Measurements from ENCODE around the gene FOXN1. TPM values are rescaled to one million over a fixed set of nuclear protein-coding genes. Genes with fewer than 3 reads are reported as not detected.

The FOXN1 gene
- total RNA-seq, 1 donor from 2014 or later: not detected

- TF ChIP-seq CTCF (IDR thresholded peaks at IDR 0.05; ENCODE audit: insufficient read depth, low read length, severe bottlenecking): no peak
- Histone ChIP-seq H3K36me3 (ENCODE audit: control insufficient read depth, insufficient read depth, low read length) (no peaks in the 10 kb centered on the region), H3K4me3 (ENCODE audit: low read depth, low read length) (no peak overlapping the region), H3K27me3 (ENCODE audit: control insufficient read depth, insufficient read depth, low read length) (no peaks in the 10 kb centered on the region)
- no peak for DNase-seq (ENCODE audit: low read depth)
- FAIRE-seq: no peak
Observed at GRCh38 chr17:28495635-28496034, 10.5 kb upstream of the FOXN1 start.

GRCh38 chr17:28497931-28498330 lies 8.2 kb upstream of the FOXN1 start:
- no peak for TF ChIP-seq CTCF (IDR thresholded peaks at IDR 0.05; ENCODE audit: insufficient read depth, low read length, severe bottlenecking)
- H3K4me3 ChIP-seq (ENCODE audit: low read depth, low read length): no peak overlapping the region
- FAIRE-seq (no peak), DNase-seq (ENCODE audit: low read depth) (peak; percentile 59)
- no peaks in the 10 kb centered on the region for H3K36me3 ChIP-seq (ENCODE audit: control insufficient read depth, insufficient read depth, low read length)
- no peaks in the 10 kb centered on the region for H3K27me3 ChIP-seq (ENCODE audit: control insufficient read depth, insufficient read depth, low read length)

- FAIRE-seq (no peak), DNase-seq (ENCODE audit: low read depth) (no peak)
- no peak for TF ChIP-seq CTCF (IDR thresholded peaks at IDR 0.05; ENCODE audit: insufficient read depth, low read length, severe bottlenecking)
- Histone ChIP-seq H3K27me3 (ENCODE audit: control insufficient read depth, insufficient read depth, low read length) (no peaks in the 10 kb centered on the region), H3K36me3 (ENCODE audit: control insufficient read depth, insufficient read depth, low read length) (no peaks in the 10 kb centered on the region), H3K4me3 (ENCODE audit: low read depth, low read length) (no peak overlapping the region)
Observed at GRCh38 chr17:28498652-28499363, 7.3 kb upstream of the FOXN1 start.

GRCh38 chr17:28499364-28499664 lies 6.8 kb upstream of the FOXN1 start:
- H3K36me3 ChIP-seq (ENCODE audit: control insufficient read depth, insufficient read depth, low read length): no peaks in the 10 kb centered on the region
- no peaks in the 10 kb centered on the region for H3K27me3 ChIP-seq (ENCODE audit: control insufficient read depth, insufficient read depth, low read length)
- FAIRE-seq: no peak
- H3K4me3 ChIP-seq (ENCODE audit: low read depth, low read length): no peak overlapping the region
- DNase-seq (ENCODE audit: low read depth): no peak
- no peak for TF ChIP-seq CTCF (IDR thresholded peaks at IDR 0.05; ENCODE audit: insufficient read depth, low read length, severe bottlenecking)

- TF ChIP-seq CTCF (IDR thresholded peaks at IDR 0.05; ENCODE audit: insufficient read depth, low read length, severe bottlenecking): no peak
- Histone ChIP-seq H3K27me3 (ENCODE audit: control insufficient read depth, insufficient read depth, low read length) (no peaks in the 10 kb centered on the region), H3K4me3 (ENCODE audit: low read depth, low read length) (no peak overlapping the region), H3K36me3 (ENCODE audit: control insufficient read depth, insufficient read depth, low read length) (no peaks in the 10 kb centered on the region)
- DNase-seq (ENCODE audit: low read depth): no peak
- FAIRE-seq: peak; percentile 13
Observed at GRCh38 chr17:28499684-28500357, 6.3 kb upstream of the FOXN1 start.
